ENCODE results near the gene NDOR1.
"Not testable (repeated sequence)": the region's sequence is repeated elsewhere in the genome, so short reads cannot be mapped to it uniquely, and the experiment has no call there.

Gene NDOR1

GRCh38 chr9:137233143-137233980 lies 27.9 kb downstream of the NDOR1 start:
- no peak for DNase-seq

- no peak for DNase-seq
Observed at GRCh38 chr9:137234055-137234697, 28.7 kb downstream of the NDOR1 start.

GRCh38 chr9:137234758-137235423 lies 29.4 kb downstream of the NDOR1 start:
- DNase-seq, result no peak

- DNase-seq, result no peak
Observed at GRCh38 chr9:137235424-137236237, 30.1 kb downstream of the NDOR1 start.

- DNase-seq, result peak; percentile 81
Observed at GRCh38 chr9:137236238-137236935, 30.9 kb downstream of the NDOR1 start.

GRCh38 chr9:137236936-137237421 lies 31.5 kb downstream of the NDOR1 start:
- DNase-seq, result no peak

GRCh38 chr9:137237759-137238726 lies 32.5 kb downstream of the NDOR1 start:
- no peak for DNase-seq

GRCh38 chr9:137239541-137240200 lies 34.2 kb downstream of the NDOR1 start:
- DNase-seq, result not testable (repeated sequence)

GRCh38 chr9:137240318-137240840 lies 34.9 kb downstream of the NDOR1 start:
- DNase-seq, result peak; percentile 65

- DNase-seq, result peak; percentile 96
Observed at GRCh38 chr9:137240841-137241489, 35.5 kb downstream of the NDOR1 start, which contains the start of gene TUBB4B. TUBB4B (plus strand) TSS chr9:137241287; CDS start chr9:137241361, 74 bp downstream.

GRCh38 chr9:137241490-137242268 lies 36.2 kb downstream of the NDOR1 start:
- DNase-seq, result peak; percentile 66

GRCh38 chr9:137242269-137243203 lies 37.0 kb downstream of the NDOR1 start:
- DNase-seq, result no peak

- DNase-seq, result not testable (repeated sequence)
Observed at GRCh38 chr9:137243266-137243625, 37.7 kb downstream of the NDOR1 start.

- DNase-seq, result no peak
Observed at GRCh38 chr9:137243626-137244485, 38.4 kb downstream of the NDOR1 start.

GRCh38 chr9:137244486-137245449 lies 39.3 kb downstream of the NDOR1 start:
- DNase-seq, result no peak

Measured in activated effector memory CD4-positive, alpha-beta T cell treated with Interleukin-2 at 50 U/mL for 16 hours (primary cell).